ENCODE measurements around the gene STK32B.

DNA sequence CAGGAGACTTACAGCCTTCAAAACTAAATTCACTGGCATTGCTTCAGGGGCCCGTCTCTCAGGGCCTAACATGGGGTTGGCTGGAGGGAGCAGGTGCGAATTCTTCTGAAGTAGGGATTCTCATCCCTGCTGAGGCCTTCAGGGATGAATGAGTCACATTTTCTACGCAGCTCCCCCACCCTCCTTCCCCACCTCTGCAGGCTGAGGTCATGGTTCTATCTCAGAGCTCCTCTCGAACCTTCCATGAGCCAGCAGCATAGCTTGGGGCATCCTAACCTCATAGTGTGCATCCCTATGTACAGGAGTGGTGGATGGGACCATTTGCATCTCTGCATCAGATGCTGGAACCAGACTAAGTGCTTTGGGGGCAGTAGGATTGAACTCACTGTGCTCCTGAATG lies 347.8 kb downstream of the STK32B start:
- TF ChIP-seq MAZ (IDR thresholded peaks at IDR 0.05; ENCODE audit: borderline replicate concordance, low read depth, low read length) (no peak), RAD21 (IDR thresholded peaks at IDR 0.05; ENCODE audit: low read length) (no peak), MXI1 (IDR thresholded peaks at IDR 0.05; ENCODE audit: borderline replicate concordance, low read depth, low read length) (no peak), POLR2A (IDR thresholded peaks at IDR 0.05; ENCODE audit: low read depth, low read length) (no peak), FOS (IDR thresholded peaks at IDR 0.05; ENCODE audit: low read depth, low read length) (no peak), BHLHE40 (IDR thresholded peaks at IDR 0.05; ENCODE audit: low read depth, low read length) (no peak), RFX5 (IDR thresholded peaks at IDR 0.05; ENCODE audit: low read depth, low read length) (no peak)
- TF ChIP-seq, protein P1, sequence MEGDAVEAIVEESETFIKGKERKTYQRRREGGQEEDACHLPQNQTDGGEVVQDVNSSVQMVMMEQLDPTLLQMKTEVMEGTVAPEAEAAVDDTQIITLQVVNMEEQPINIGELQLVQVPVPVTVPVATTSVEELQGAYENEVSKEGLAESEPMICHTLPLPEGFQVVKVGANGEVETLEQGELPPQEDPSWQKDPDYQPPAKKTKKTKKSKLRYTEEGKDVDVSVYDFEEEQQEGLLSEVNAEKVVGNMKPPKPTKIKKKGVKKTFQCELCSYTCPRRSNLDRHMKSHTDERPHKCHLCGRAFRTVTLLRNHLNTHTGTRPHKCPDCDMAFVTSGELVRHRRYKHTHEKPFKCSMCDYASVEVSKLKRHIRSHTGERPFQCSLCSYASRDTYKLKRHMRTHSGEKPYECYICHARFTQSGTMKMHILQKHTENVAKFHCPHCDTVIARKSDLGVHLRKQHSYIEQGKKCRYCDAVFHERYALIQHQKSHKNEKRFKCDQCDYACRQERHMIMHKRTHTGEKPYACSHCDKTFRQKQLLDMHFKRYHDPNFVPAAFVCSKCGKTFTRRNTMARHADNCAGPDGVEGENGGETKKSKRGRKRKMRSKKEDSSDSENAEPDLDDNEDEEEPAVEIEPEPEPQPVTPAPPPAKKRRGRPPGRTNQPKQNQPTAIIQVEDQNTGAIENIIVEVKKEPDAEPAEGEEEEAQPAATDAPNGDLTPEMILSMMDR (conservative IDR thresholded peaks at IDR 0.05; ENCODE audit: low read depth, low read length) = no peak
- TF ChIP-seq, protein P2, sequence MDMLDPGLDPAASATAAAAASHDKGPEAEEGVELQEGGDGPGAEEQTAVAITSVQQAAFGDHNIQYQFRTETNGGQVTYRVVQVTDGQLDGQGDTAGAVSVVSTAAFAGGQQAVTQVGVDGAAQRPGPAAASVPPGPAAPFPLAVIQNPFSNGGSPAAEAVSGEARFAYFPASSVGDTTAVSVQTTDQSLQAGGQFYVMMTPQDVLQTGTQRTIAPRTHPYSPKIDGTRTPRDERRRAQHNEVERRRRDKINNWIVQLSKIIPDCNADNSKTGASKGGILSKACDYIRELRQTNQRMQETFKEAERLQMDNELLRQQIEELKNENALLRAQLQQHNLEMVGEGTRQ (IDR thresholded peaks at IDR 0.05; ENCODE audit: low read depth, low read length) = no peak
